Tibial artery (tissue), 4 donors: ENCODE measurements around the gene CD109.
"Not testable (repeated sequence)": the region's sequence is repeated elsewhere in the genome, so short reads cannot be mapped to it uniquely, and the experiment has no call there.

Experiments used
- DNase-seq, 2 donors: peaks; one replicate each; pipeline ENCODE4 v3.0.0-alpha.2; 2019
- H3K27ac ChIP-seq, 2 donors: fragments of 200-600 bp; sonication (generic) in 1 of 2; 1 replicate in 1 of 2; 2 replicates in 1 of 2; pipeline ENCODE4 v1.5.1; 2018 to 2019; ENCODE audit warnings: mild to moderate bottlenecking in 1 of 2
- H3K27me3 ChIP-seq, 2 donors: fragments of 200-600 bp; sonication (generic) in 1 of 2; one replicate each; pipeline versions ENCODE4 v1.5.1 to v1.6.0; 2016 to 2019
- H3K36me3 ChIP-seq, 3 donors: fragments of 200-600 bp; sonication (generic) in 2 of 3; one replicate each; pipeline ENCODE4 v1.5.1; 2016 to 2019; ENCODE audit warnings: mild to moderate bottlenecking in 2 of 3
- H3K4me1 ChIP-seq, 4 donors: fragments of 200-600 bp; sonication (generic) in 2 of 4; 1 replicate in 3 of 4; 2 replicates in 1 of 4; pipeline ENCODE4 v1.5.1; 2016 to 2019
- H3K4me3 ChIP-seq, 2 donors: fragments of 200-600 bp; sonication (generic) in 1 of 2; 1 replicate in 1 of 2; 2 replicates in 1 of 2; pipeline ENCODE4 v1.5.1; 2018 to 2019; ENCODE audit warnings: mild to moderate bottlenecking in 2 of 2
- H3K9me3 ChIP-seq, 3 donors: fragments of 200-600 bp; sonication (generic) in 1 of 3; one replicate each; pipeline ENCODE4 v1.5.1; 2016 to 2019
- intact Hi-C: fragments of 100-400 bp; cut with DNase I; formaldehyde crosslinking; loops from one replicate; pipeline ENCODE4 v1.15.0; 2023; ENCODE audit warnings: low total_unique reads
- TF ChIP-seq, protein P1 (sequence below), 2 experiments: fragments of 200-600 bp in 1 of 2; fragments of 450-650 bp in 1 of 2; IDR thresholded peaks; one replicate each; pipeline ENCODE4 v1.5.1; 2017 to 2019; ENCODE audit warnings: antibody characterized with exemption in 2 of 2, mild to moderate bottlenecking in 1 of 2, moderate library complexity in 1 of 2

CD109 gene

DNA sequence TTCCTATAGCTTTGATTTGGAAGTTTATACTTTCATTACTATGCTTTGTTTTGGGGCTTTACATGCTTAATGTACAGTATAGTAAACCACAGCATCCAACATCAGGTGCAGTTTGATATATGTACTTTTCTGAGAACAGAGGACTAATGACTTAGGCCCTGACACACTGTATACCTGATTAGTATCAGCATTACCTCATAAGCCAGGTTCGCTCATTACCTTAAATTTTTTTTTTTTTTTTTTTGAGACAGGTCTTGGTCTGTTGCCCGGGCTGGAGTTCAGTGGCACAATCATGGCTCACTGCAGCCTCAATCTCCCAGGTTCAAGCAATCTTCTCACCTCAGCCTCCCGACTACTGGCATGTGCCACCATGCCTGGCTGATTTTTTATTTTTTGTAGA is 28.4 kb downstream of the CD109 start:
- no peak for DNase-seq
- TF ChIP-seq, protein P1, sequence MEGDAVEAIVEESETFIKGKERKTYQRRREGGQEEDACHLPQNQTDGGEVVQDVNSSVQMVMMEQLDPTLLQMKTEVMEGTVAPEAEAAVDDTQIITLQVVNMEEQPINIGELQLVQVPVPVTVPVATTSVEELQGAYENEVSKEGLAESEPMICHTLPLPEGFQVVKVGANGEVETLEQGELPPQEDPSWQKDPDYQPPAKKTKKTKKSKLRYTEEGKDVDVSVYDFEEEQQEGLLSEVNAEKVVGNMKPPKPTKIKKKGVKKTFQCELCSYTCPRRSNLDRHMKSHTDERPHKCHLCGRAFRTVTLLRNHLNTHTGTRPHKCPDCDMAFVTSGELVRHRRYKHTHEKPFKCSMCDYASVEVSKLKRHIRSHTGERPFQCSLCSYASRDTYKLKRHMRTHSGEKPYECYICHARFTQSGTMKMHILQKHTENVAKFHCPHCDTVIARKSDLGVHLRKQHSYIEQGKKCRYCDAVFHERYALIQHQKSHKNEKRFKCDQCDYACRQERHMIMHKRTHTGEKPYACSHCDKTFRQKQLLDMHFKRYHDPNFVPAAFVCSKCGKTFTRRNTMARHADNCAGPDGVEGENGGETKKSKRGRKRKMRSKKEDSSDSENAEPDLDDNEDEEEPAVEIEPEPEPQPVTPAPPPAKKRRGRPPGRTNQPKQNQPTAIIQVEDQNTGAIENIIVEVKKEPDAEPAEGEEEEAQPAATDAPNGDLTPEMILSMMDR (IDR thresholded peaks at IDR 0.05): no peak
- H3K36me3 ChIP-seq: no peaks in the 10 kb centered on the region
- H3K27me3 ChIP-seq: no peaks in the 10 kb centered on the region
- intact Hi-C loops: loop anchor here (10.0 kb wide), 1 partner anchor 550 kb away; no protein-coding TSS in a partner anchor
- H3K9me3 ChIP-seq: no peaks in the 10 kb centered on the region
- no peaks in the 10 kb centered on the region for H3K4me1 ChIP-seq
- no peak overlapping the region for H3K27ac ChIP-seq
- no peak overlapping the region for H3K4me3 ChIP-seq

DNA sequence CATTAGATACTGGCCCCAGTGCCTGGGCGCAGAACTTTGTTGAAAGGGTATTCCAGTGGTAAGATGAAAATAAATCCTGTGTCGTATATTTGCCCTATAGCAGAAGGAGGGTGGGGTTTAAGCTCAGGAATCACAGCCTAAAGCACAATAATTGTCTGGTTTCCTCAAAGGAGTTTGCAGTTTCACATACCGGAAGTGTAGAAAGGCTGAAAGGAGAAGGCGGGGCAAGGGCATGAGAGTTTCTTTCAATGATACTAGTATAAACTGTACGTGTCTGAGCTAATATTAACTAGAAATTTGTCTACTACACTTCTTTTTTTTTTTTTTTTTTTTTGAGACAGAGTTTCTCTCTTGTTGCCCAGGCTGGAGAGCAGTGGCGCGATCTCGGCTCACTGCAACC is 29.2 kb downstream of the CD109 start:
- H3K4me1 ChIP-seq, H3K4me3 ChIP-seq, H3K9me3 ChIP-seq, H3K36me3 ChIP-seq, H3K27me3 ChIP-seq, DNase-seq, H3K27ac ChIP-seq: not testable (repeated sequence)
- intact Hi-C loops: loop anchor here (10.0 kb wide), 1 partner anchor 550 kb away; no protein-coding TSS in a partner anchor

DNA sequence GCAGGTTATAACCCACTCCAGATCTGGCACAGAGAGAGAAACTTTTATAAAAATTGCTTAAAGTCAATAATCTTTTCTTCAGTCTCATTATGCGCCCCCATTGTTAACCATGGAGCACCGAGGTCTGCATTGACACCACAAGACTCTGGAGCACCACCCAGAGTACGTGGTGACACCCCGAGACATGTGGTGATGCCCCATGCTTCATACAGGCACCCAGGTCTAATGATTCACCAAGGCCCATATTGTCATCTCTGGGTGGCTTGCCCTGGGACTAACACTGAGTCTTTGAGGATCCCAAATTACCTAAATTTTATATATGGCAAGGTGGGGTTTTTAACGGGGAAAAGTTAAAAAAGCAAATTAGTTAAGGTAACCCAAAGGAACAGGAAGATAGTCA is 31.1 kb downstream of the CD109 start:
- Histone ChIP-seq H3K4me1 (no peaks in the 10 kb centered on the region), H3K27me3 (no peaks in the 10 kb centered on the region), H3K27ac (no peak overlapping the region), H3K9me3 (no peaks in the 10 kb centered on the region), H3K4me3 (no peak overlapping the region), H3K36me3 (no peaks in the 10 kb centered on the region)
- no peak for DNase-seq
- intact Hi-C loops: loop anchor here (10.0 kb wide), 1 partner anchor 552 kb away; no protein-coding TSS in a partner anchor
- TF ChIP-seq, protein P1 (IDR thresholded peaks at IDR 0.05): no peak

DNA sequence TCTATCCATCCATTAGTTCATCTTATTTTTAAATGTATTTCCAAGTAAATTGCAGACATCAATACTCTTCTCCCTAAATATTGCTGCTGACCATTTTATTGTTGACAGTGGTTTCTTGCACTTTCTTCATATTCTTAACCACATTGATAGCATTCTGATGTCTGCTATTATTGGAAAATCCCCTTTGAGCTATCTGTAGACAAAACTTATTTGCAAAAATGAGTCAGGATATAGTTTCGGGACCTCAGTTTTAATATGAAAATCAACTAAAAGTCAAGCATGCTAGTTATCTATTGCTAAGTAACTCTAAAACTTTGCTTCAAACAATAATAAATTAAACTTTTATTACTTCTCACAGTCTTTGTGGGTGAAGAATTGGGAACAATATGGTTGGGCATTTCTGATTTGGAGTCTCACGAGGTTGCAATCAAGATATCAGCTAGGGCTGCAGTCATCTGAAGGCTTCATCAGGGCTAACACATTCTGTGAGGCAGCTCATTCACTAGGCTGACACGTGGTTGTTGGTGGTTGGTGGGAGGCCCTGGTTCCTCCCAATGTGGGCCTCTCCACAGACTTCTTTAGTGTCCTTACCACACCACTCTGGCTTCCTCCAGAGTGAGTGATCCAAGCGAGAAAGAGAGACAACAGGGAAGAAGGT is 32.7 kb downstream of the CD109 start:
- intact Hi-C loops: loop anchor here (10.0 kb wide), 1 partner anchor 554 kb away; no protein-coding TSS in a partner anchor
- no peak overlapping the region for H3K27ac ChIP-seq
- peaks cover 0 to 3% (median 0%) of the 10 kb centered on the region in 4 donors for H3K4me1 ChIP-seq
- no peak for DNase-seq
- no peaks in the 10 kb centered on the region for H3K27me3 ChIP-seq
- no peaks in the 10 kb centered on the region for H3K9me3 ChIP-seq
- H3K36me3 ChIP-seq: no peaks in the 10 kb centered on the region
- TF ChIP-seq, protein P1 (IDR thresholded peaks at IDR 0.05): no peak
- no peak overlapping the region for H3K4me3 ChIP-seq

DNA sequence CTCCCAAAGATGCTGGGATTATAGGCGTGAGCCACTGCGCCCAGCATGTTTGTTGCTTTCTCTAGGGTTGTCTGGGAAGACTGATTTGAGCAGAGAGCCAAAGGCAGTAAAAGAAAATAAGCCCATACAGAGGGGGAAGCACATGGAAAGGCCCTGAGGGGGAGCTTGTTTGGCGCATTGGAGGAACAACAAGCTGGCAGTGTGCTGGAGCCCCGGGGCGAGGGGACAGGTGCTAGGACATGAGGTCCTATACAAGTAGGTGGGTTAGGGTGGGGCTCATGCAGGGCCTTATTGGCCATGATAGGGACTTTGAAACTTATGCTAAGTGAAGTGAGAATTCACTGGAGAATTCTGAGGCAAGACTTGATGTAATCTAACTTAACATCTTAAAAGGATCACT is 35.3 kb downstream of the CD109 start:
- Histone ChIP-seq H3K9me3 (no peaks in the 10 kb centered on the region), H3K4me3 (no peak overlapping the region), H3K36me3 (no peaks in the 10 kb centered on the region), H3K27me3 (no peaks in the 10 kb centered on the region), H3K4me1 (peaks cover 0 to 3% (median 0%) of the 10 kb centered on the region in 4 donors), H3K27ac (no peak overlapping the region)
- no peak for DNase-seq
- intact Hi-C loops: loop anchor here (5.0 kb wide), 1 partner anchor 54 kb away; no protein-coding TSS in a partner anchor
- TF ChIP-seq, protein P1 (IDR thresholded peaks at IDR 0.05): no peak

DNA sequence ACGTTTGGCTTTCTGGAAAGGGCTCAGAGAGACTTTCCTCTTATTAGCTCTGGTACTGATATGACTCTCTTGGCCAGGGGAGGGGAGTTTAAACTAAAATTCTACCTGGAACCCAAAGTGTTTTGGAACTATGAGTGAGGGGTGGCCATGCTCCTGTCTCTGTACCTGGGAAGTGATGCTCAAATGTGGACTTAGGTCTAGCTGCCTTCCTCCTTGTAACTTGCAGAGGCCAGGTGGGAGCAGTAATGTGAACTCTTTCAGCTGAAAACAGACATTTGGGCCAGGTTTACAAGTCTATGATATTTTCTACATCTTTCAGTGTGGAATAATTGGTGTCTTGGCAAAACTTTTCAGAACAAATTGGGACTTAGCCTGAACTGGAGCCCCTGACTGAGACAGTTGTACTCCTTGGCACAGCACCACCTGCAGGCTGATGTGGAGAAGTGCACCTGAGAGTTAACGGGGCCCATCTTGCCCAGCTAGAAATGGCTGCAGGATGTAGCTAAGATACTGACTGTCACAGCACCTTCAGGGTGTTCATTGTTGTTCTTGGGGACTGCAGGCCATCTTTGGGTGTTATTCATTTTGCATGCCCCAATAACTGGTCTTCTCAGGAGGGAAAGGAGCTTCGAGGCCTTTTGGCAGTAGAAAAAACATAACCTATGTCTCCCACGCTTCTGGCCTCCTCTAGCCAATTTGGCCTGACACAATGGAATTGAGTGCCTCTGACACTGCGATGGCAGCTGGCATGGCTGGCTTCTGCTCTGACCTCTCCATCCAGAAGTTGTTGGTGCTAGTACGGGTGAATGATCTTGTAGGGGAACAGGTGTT is 37.1 kb downstream of the CD109 start:
- Histone ChIP-seq H3K4me1 (peaks cover 0 to 3% (median 0%) of the 10 kb centered on the region in 4 donors), H3K27me3 (no peaks in the 10 kb centered on the region), H3K36me3 (no peaks in the 10 kb centered on the region), H3K4me3 (no peak overlapping the region), H3K27ac (no peak overlapping the region), H3K9me3 (no peaks in the 10 kb centered on the region)
- peak; percentile 39 to 77 for DNase-seq
- intact Hi-C loops: loop anchor here (5.0 kb wide), 1 partner anchor 56 kb away; no protein-coding TSS in a partner anchor
- TF ChIP-seq, protein P1 (IDR thresholded peaks at IDR 0.05): peak; percentile 78 to 87
